Measurements from ENCODE around the gene URGCP.

- no peak for TF ChIP-seq CTCF (conservative IDR thresholded peaks at IDR 0.05; ENCODE audit: low read depth, low read length)
- TF ChIP-seq MXI1 (IDR thresholded peaks at IDR 0.05; ENCODE audit: borderline replicate concordance, low read depth, low read length): no peak
- no peak for TF ChIP-seq MAZ (IDR thresholded peaks at IDR 0.05; ENCODE audit: borderline replicate concordance, low read depth, low read length)
- no peak for TF ChIP-seq POLR2A (IDR thresholded peaks at IDR 0.05; ENCODE audit: low read depth, low read length)
- no peak for TF ChIP-seq SMC3 (IDR thresholded peaks at IDR 0.05; ENCODE audit: low read depth, low read length)
Measured at GRCh38 chr7:43838201-43838658, 68.2 kb downstream of the URGCP start.
